SH-SY5Y (cell line): ENCODE results near the gene NFATC4.

Experiments
- GATA2 ChIP-seq: IDR thresholded peaks from 2 replicates; pipeline ENCODE4 v1.6.1; 2011; ENCODE audit warnings: mild to moderate bottlenecking, low read depth, low read length
- GATA3 ChIP-seq: IDR thresholded peaks from 2 replicates; pipeline ENCODE4 v1.6.1; 2011; ENCODE audit warnings: low read depth, mild to moderate bottlenecking, low read length, moderate library complexity

Gene NFATC4

DNA sequence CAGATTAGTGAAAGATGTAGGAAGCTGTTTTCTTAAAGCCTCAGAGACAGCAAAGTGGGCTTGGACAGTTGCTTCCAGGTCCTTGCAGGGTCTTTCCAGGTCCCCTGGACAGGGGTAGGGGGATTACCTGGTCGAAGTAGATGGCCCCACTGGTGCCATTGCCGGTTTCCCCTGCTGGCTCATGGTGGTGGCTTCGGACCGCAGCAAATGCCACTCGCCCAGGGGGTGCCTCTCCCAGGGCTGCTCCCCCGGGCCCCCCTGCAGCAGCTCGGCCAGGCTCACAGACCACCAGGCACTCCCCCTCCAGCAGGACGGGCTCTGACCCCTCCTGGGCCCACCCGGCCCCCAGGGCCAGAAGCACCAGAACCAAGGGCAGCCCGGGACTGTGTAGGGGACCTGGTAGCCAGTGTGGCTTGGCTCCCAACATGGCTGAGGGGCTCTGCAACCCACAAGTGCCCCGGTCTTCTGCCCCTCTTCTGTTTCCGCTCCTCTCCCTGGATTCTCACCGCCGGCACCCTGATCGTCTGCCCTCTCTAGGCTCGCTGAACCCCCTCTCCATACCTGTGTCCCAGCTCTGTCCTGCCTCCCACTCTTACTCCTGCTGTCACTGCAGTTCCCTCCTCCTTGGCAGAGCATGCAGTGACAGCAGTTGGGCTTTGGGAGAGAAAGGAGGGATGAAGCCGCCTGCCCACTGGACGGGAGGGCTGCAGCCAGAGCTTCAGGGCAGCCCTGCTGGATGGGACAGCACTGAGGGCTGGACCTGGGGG lies 60.8 kb downstream of the NFATC4 start:
- no peak for TF ChIP-seq GATA3
- TF ChIP-seq GATA2 = no peak
